Measurements from ENCODE around the gene LY6G6D.

Gene LY6G6D

GRCh38 chr6:31677955-31678354 lies 37.2 kb upstream of the LY6G6D start:
- DNase-seq (ENCODE audit: low read depth in 2 of 2) = no peak
- H3K4me3 ChIP-seq (replicated peaks in 1 of 2; ENCODE audit: low read depth in 2 of 2, low read length in 2 of 2) = no peak overlapping the region
- TF ChIP-seq, protein P1, sequence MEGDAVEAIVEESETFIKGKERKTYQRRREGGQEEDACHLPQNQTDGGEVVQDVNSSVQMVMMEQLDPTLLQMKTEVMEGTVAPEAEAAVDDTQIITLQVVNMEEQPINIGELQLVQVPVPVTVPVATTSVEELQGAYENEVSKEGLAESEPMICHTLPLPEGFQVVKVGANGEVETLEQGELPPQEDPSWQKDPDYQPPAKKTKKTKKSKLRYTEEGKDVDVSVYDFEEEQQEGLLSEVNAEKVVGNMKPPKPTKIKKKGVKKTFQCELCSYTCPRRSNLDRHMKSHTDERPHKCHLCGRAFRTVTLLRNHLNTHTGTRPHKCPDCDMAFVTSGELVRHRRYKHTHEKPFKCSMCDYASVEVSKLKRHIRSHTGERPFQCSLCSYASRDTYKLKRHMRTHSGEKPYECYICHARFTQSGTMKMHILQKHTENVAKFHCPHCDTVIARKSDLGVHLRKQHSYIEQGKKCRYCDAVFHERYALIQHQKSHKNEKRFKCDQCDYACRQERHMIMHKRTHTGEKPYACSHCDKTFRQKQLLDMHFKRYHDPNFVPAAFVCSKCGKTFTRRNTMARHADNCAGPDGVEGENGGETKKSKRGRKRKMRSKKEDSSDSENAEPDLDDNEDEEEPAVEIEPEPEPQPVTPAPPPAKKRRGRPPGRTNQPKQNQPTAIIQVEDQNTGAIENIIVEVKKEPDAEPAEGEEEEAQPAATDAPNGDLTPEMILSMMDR (IDR thresholded peaks at IDR 0.05; ENCODE audit: low read depth, low read length) = no peak

- peak; percentile 92 to 95 for DNase-seq (ENCODE audit: low read depth in 2 of 2)
- TF ChIP-seq, protein P1 (IDR thresholded peaks at IDR 0.05; ENCODE audit: low read depth, low read length) = peak; percentile 79
- peak within 1 kb of the TSS; percentile 44 to 54 for H3K4me3 ChIP-seq (replicated peaks in 1 of 2; ENCODE audit: low read depth in 2 of 2, low read length in 2 of 2)
These were observed 34.7 kb upstream of the LY6G6D start, which contains the start of gene LY6G5C for GRCh38 chr6:31680226-31681134. LY6G5C (minus strand) TSS chr6:31681067; CDS start chr6:31680373, 694 bp downstream.

DNA sequence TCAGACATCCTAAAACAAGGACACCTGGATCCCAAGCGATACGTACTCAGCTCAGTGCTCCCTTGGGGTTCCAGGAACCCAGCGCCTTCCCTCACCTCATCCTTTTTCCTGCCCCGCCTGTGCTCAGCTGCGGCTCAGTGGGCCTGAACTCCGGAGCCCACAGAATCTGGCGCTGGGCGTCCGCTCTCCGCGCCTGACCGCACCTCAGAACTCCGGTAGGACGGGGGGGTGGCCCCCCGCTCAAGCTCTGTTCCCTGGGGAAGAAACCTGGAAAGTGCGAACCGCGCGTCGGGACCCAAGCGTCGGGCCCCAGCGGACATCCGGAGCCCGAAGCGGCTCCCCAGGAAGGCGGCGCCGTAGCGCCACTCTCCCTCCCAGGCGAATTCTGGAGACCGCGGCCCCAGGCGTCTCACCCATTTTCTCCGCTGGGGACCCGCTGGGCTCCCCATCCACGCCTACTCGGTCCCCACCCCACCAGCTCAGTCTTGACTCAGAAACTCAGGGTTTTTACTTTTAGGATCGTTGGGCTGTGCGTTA lies 33.9 kb upstream of the LY6G6D start:
- H3K4me3 ChIP-seq (replicated peaks in 1 of 2; ENCODE audit: low read depth in 2 of 2, low read length in 2 of 2) = peak overlapping the region; percentile 44 to 54
- TF ChIP-seq, protein P1 (IDR thresholded peaks at IDR 0.05; ENCODE audit: low read depth, low read length) = peak; percentile 30

GRCh38 chr6:31683591-31683990 lies 31.6 kb upstream of the LY6G6D start:
- TF ChIP-seq, protein P1 (IDR thresholded peaks at IDR 0.05; ENCODE audit: low read depth, low read length) = no peak
- DNase-seq (ENCODE audit: low read depth in 2 of 2) = no peak
- no peak overlapping the region for H3K4me3 ChIP-seq (replicated peaks in 1 of 2; ENCODE audit: low read depth in 2 of 2, low read length in 2 of 2)

More for the DNA sequence above, 33.9 kb upstream of the LY6G6D start:
- DNase-seq (ENCODE audit: low read depth in 2 of 2) = peak in 1 of 2 donors; percentile 36

- no peak overlapping the region for H3K4me3 ChIP-seq (replicated peaks in 1 of 2; ENCODE audit: low read depth in 2 of 2, low read length in 2 of 2)
- TF ChIP-seq, protein P1 (IDR thresholded peaks at IDR 0.05; ENCODE audit: low read depth, low read length) = no peak
- no peak for DNase-seq (ENCODE audit: low read depth in 2 of 2)
These were observed 28.7 kb upstream of the LY6G6D start for GRCh38 chr6:31686483-31686882.

- TF ChIP-seq, protein P1 (IDR thresholded peaks at IDR 0.05; ENCODE audit: low read depth, low read length) = no peak
- H3K4me3 ChIP-seq (replicated peaks in 1 of 2; ENCODE audit: low read depth in 2 of 2, low read length in 2 of 2) = no peak overlapping the region
These were observed 27.8 kb upstream of the LY6G6D start for GRCh38 chr6:31687321-31687720.

More at GRCh38 chr6:31687321-31687720, 27.8 kb upstream of the LY6G6D start:
- DNase-seq (ENCODE audit: low read depth in 2 of 2) = no peak

Measured in cardiac fibroblast (primary cell).